OCI-LY1 (cell line): Measurements from ENCODE around the gene BHLHE23.

ENCODE experiments used
- EZH2 ChIP-seq: fragments of 200-600 bp; sonication (generic), shearing (Covaris generic); IDR thresholded peaks from 2 replicates; pipeline ENCODE4 v1.8.0; 2017; ENCODE audit warnings: borderline replicate concordance, mixed run types, mild to moderate bottlenecking, antibody characterized with exemption, low read length, moderate library complexity, mixed read lengths
- TF ChIP-seq, protein P1 (sequence below): fragments of 200-600 bp; sonication (generic), shearing (Covaris generic); IDR thresholded peaks from 2 replicates; pipeline ENCODE4 v1.5.1; 2017; ENCODE audit warnings: mild to moderate bottlenecking, antibody characterized with exemption, low read length, moderate library complexity, mixed read lengths

DNA sequence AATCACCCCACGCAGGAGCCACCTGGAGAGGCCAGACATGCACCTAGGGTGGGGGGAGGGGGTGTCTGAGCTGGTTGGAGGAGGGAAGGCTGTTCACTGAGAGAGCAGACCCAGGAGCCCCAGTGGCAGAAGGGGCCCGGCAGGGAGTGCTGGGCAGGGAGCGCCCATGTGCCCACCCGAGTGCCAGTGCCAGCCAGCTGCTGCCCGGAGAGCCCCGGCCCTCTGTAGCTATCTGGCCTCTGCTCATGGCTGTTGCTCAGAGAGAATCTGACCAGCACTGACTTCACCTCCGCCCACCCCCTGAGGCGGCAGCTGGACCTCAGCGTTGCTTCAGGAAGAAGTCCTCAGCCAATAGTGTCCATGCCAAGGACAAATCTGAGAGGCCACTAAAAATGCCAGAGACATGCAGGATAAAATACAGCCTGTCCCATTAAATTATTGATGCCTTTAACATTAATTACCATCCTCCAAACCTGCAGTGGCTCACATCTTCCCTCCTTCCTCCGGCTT, 31.5 kb downstream of the BHLHE23 start:
- TF ChIP-seq, protein P1, sequence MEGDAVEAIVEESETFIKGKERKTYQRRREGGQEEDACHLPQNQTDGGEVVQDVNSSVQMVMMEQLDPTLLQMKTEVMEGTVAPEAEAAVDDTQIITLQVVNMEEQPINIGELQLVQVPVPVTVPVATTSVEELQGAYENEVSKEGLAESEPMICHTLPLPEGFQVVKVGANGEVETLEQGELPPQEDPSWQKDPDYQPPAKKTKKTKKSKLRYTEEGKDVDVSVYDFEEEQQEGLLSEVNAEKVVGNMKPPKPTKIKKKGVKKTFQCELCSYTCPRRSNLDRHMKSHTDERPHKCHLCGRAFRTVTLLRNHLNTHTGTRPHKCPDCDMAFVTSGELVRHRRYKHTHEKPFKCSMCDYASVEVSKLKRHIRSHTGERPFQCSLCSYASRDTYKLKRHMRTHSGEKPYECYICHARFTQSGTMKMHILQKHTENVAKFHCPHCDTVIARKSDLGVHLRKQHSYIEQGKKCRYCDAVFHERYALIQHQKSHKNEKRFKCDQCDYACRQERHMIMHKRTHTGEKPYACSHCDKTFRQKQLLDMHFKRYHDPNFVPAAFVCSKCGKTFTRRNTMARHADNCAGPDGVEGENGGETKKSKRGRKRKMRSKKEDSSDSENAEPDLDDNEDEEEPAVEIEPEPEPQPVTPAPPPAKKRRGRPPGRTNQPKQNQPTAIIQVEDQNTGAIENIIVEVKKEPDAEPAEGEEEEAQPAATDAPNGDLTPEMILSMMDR, result no peak
- TF ChIP-seq EZH2, result no peak
